K562 (cell line): ENCODE measurements around the gene SPARC. TPM values are rescaled to one million over a fixed set of nuclear protein-coding genes. Genes with fewer than 3 reads are reported as not detected.
A peak's percentile ranks its signal among the peaks of the same experiment; 100 is the strongest.

ENCODE experiments used
- ATAC-seq: fragments of 200-7000 bp; cut with Tn5 transposase; 3 replicates; pipeline ENCODE4 v1.9.1; 2020; ENCODE audit warnings: moderate library complexity
- BruUV-seq: library from RNA; stranded (reverse); fragments of 400-500 nt; replicated peaks from 2 replicates; lab custom pipeline; 2021; lab: Mats Ljungman, UMichigan
- CTCF ChIA-PET: fragments of 300-600 bp; formaldehyde crosslinking; extraction: SDS; loops from one replicate; lab custom pipeline; 2021; ENCODE audit warnings: low intra/inter-chr PET ratio; lab: Yijun Ruan, JAX
- POLR2A ChIA-PET: fragments of 300-600, 350-650 bp; sonication (Branson Sonifier 250); formaldehyde crosslinking; extraction: SDS; loops from one replicate; lab custom pipeline; 2021; ENCODE audit warnings: antibody characterized with exemption, inconsistent platforms; lab: Yijun Ruan, JAX
- DNase-seq, 4 experiments: peaks; one replicate each; pipeline versions ENCODE4 v3.0.0 to v3.0.0-alpha.2; 2011 to 2018; ENCODE audit warnings: low spot score in 3 of 4, mixed read lengths in 3 of 4; ENCODE audit errors: extremely low read depth in 1 of 4
- FAIRE-seq: peaks from 2 replicates; lab custom pipeline; 2011; peaks lifted over from hg19 to GRCh38; lab: Jason Lieb, UNC
- H2AFZ ChIP-seq: 2 replicates; pipeline ENCODE4 v1.6.0; 2011; ENCODE audit warnings: low read depth, low read length, control low read depth, inconsistent platforms
- H3K27ac ChIP-seq: fragments of 200-600 bp; 3 replicates; pipeline ENCODE4 v1.8.0; 2011; ENCODE audit warnings: low read depth, mild to moderate bottlenecking, control low read depth, inconsistent platforms, low read length, moderate library complexity, mixed read lengths; ENCODE audit errors: extremely low read depth
- H3K27me3 ChIP-seq, 2 experiments: fragments of 300-600 bp in 1 of 2; 2 replicates in 1 of 2; 3 replicates in 1 of 2; pipeline versions ENCODE4 v1.6.0 to v1.8.0; 2011; ENCODE audit warnings: inconsistent platforms in 2 of 2, low read length in 2 of 2, mild to moderate bottlenecking in 1 of 2, mixed read lengths in 1 of 2, moderate library complexity in 1 of 2; ENCODE audit not compliant: control insufficient read depth in 2 of 2, insufficient read depth in 2 of 2
- H3K36me3 ChIP-seq: fragments of 300-600 bp; 3 replicates; pipeline ENCODE4 v1.8.0; 2011; ENCODE audit warnings: mild to moderate bottlenecking, low read length, inconsistent platforms; ENCODE audit not compliant: control insufficient read depth, insufficient read depth
- H3K4me1 ChIP-seq, 2 experiments: fragments of 200-600 bp in 1 of 2; replicated peaks in 1 of 2; 2 replicates in 1 of 2; 3 replicates in 1 of 2; pipeline versions ENCODE4 v1.5.1 to v1.8.0; 2011; ENCODE audit warnings: inconsistent platforms in 2 of 2, low read length in 2 of 2, mild to moderate bottlenecking in 1 of 2, mixed read lengths in 1 of 2, moderate library complexity in 1 of 2; ENCODE audit not compliant: control insufficient read depth in 2 of 2, insufficient read depth in 2 of 2
- H3K4me2 ChIP-seq: 2 replicates; pipeline ENCODE4 v1.6.1; 2011; ENCODE audit warnings: low read length, control low read depth, inconsistent platforms, mixed read lengths; ENCODE audit not compliant: insufficient read depth
- H3K4me3 ChIP-seq: fragments of 200-600 bp; sonication (generic), shearing (Covaris generic); 2 replicates; pipeline ENCODE4 v1.5.1; 2016; ENCODE audit warnings: control low read depth, inconsistent platforms
- H3K79me2 ChIP-seq: fragments of 200-600 bp; 3 replicates; pipeline ENCODE4 v1.8.0; 2011; ENCODE audit warnings: low read length, inconsistent platforms; ENCODE audit not compliant: control insufficient read depth, insufficient read depth
- H3K9ac ChIP-seq, 2 experiments: 2 replicates each; pipeline versions ENCODE4 v1.6.0 to v1.6.1; 2011; ENCODE audit warnings: low read depth in 2 of 2, low read length in 2 of 2, control low read depth in 1 of 2, inconsistent platforms in 1 of 2, mild to moderate bottlenecking in 1 of 2, mixed read lengths in 1 of 2; ENCODE audit not compliant: insufficient read depth in 1 of 2
- H3K9me1 ChIP-seq: one replicate; pipeline ENCODE4 v1.6.0; 2011; ENCODE audit warnings: inconsistent platforms, mild to moderate bottlenecking, low read length, moderate library complexity; ENCODE audit not compliant: control insufficient read depth, insufficient read depth
- H3K9me3 ChIP-seq: replicated peaks from 2 replicates; pipeline ENCODE4 v1.5.1; 2011; ENCODE audit warnings: low read depth, low read length, inconsistent platforms; ENCODE audit not compliant: control insufficient read depth, insufficient read depth
- H4K20me1 ChIP-seq: replicated peaks from 2 replicates; pipeline ENCODE4 v1.6.1; 2011; ENCODE audit warnings: low read length, inconsistent platforms, mixed read lengths; ENCODE audit not compliant: control insufficient read depth, insufficient read depth
- ASH1L ChIP-seq: fragments of 450-650 bp; IDR thresholded peaks from 2 replicates; pipeline ENCODE4 v1.6.1; 2018; ENCODE audit warnings: borderline replicate concordance, mild to moderate bottlenecking, low read depth; ENCODE audit not compliant: partially characterized antibody
- BCOR ChIP-seq: fragments of 450-650 bp; IDR thresholded peaks from 2 replicates; pipeline ENCODE4 v1.6.1; 2016
- EHMT2 ChIP-seq: fragments of 450-650 bp; IDR thresholded peaks from 2 replicates; pipeline ENCODE4 v1.6.1; 2018; ENCODE audit warnings: antibody characterized with exemption
- GATA2 ChIP-seq: sonication (generic); formaldehyde crosslinking; IDR thresholded peaks from 2 replicates; pipeline ENCODE4 v1.4.0; 2020; ENCODE audit warnings: mild to moderate bottlenecking, missing genetic modification reagents
- KAT2B ChIP-seq: IDR thresholded peaks from one replicate; pipeline ENCODE4 v1.6.1; 2012; ENCODE audit warnings: low read depth, mild to moderate bottlenecking, control low read depth, inconsistent platforms, low read length, moderate library complexity
- KLF10 ChIP-seq: fragments of 250-450 bp; sonication (Bioruptor Pico); IDR thresholded peaks from 2 replicates; pipeline ENCODE4 v1.6.1; 2021; ENCODE audit warnings: matching md5 sums
- RBM25 ChIP-seq: fragments of 200-400 bp; formaldehyde crosslinking; IDR thresholded peaks from 2 replicates; pipeline ENCODE4 v1.6.1; 2018; ENCODE audit warnings: low read length, low read depth, moderate library complexity; ENCODE audit not compliant: severe bottlenecking
- SP1 ChIP-seq: sonication (generic); formaldehyde crosslinking; IDR thresholded peaks from 2 replicates; pipeline ENCODE4 v1.8.1; 2022; ENCODE audit warnings: mild to moderate bottlenecking, missing genetic modification reagents
- TAF15 ChIP-seq: fragments of 200-400 bp; formaldehyde crosslinking; IDR thresholded peaks from 2 replicates; pipeline ENCODE4 v1.6.1; 2017; ENCODE audit warnings: mild to moderate bottlenecking, low read depth, low read length, moderate library complexity
- ZNF280B ChIP-seq: fragments of 250-450 bp; sonication (Bioruptor Pico); IDR thresholded peaks from 2 replicates; pipeline ENCODE4 v1.5.1; 2021; ENCODE audit warnings: mild to moderate bottlenecking
- ZNF77 ChIP-seq: fragments of 250-450 bp; sonication (Bioruptor Pico); IDR thresholded peaks from 2 replicates; pipeline ENCODE4 v1.5.0; 2020
- WGBS: fragments of 100-300 bp; shearing (Covaris generic); methylation state at CpG from one replicate; pipeline ENCODE4 v1.1.6; 2016; ENCODE audit warnings: low coverage, mixed read lengths; ENCODE audit not compliant: insufficient coverage; ENCODE audit errors: missing lambda C conversion rate; 5-methylcytosine and 5-hydroxymethylcytosine counted together
- in situ Hi-C: fragments of 300-500 bp; cut with MboI; formaldehyde crosslinking; loops from 4 replicates; pipeline ENCODE4 v1.15.0; 2018; ENCODE audit warnings: inconsistent platforms, mixed read lengths
- intact Hi-C: fragments of 100-400 bp; cut with micrococcal nuclease; formaldehyde crosslinking; loops from 2 replicates; pipeline ENCODE4 v1.14.2; 2022
- polyA plus RNA-seq, 8 experiments: library from polyadenylated mRNA; depleted of rRNA in 4 of 8; stranded (reverse) in 5 of 8; unstranded in 3 of 8; fragments of >200 nt; fragmentation: Nextera tagmentation in 2 of 8; fragmentation: Illumina TruSeq in 1 of 8; extraction: Ambion mirVana in 2 of 8; extraction: Trizol in 1 of 8; gene quantifications; 2 replicates each; pipeline versions ENCODE4 v1.2.1 to v1.2.3, GENCODE V29; 2011 to 2014; ENCODE audit warnings: inconsistent platforms in 1 of 8, missing spikeins in 1 of 8
- total RNA-seq, 7 experiments: library from RNA; depleted of rRNA in 6 of 7; stranded (reverse); fragments of >200 nt in 6 of 7; fragmentation: Illumina TruSeq in 2 of 7; extraction: Trizol in 2 of 7; gene quantifications; 2 replicates each; pipeline versions ENCODE4 v1.2.1 to v1.2.3, GENCODE V29; 2011 to 2021; ENCODE audit warnings: low replicate concordance in 1 of 7

The SPARC gene
- total and polyA plus RNA-seq, 9 of the 15 experiments (the other 6 are each of a cell fraction or from before 2014, with no cell fraction given) = 6.1 to 35.6 (median 12.2) TPM

DNA sequence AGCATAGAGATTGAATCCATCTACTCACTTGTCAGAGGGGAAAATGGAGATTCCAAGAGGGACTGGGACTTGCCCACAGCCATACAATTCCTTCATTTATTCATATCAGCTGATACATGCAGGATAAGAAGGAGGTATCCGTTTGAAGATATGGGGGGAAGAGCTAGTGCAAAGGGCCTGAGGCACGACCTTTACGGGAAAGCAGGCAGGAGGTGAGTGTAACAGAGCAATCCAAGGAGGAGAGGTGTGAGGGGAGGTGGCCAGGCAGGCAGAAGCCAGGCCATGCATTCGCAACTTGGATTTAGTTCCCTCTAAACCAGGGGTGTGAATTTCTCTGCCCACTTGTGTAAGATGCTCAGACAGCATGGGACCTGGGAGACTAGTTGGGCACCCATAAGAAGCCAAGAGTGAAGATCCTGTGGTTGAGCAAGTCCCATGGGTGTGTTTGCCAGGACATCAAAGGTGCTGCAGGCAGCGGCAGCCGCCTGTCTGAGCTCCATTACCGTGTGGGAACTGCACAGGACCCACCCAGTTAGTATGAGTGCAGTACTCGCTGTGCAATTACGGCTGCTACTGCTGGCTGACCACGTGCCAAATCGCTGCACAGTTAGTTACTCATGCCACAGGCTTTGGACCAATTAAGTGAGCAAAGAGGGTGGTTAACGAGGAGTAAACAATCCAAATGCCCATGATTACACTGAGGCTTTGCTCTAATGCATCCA, 64.2 kb downstream of the SPARC start:
- DNase-seq (no peak), ATAC-seq (no peak), FAIRE-seq (no peak)
- no peaks in the 10 kb centered on the region for H3K9me3 ChIP-seq
- H4K20me1 ChIP-seq = no peaks in the 10 kb centered on the region; the same call in 1 of the 2 replicates
- intact Hi-C loops = no loop called here
- H2AFZ ChIP-seq = no peak overlapping the region
- no peaks in the 10 kb centered on the region for H3K36me3 ChIP-seq
- in situ Hi-C loops = no loop called here
- no peak overlapping the region for H3K27ac ChIP-seq
- no peak overlapping the region for H3K4me3 ChIP-seq
- CTCF ChIA-PET = no interaction called here
- 2% methylated on average over 12 of the region's 12 CpGs for WGBS
- no peaks in the 10 kb centered on the region for H3K4me1 ChIP-seq
- peaks cover 8 to 32% of the 10 kb centered on the region in 2 experiments; a peak in 4 of 5 replicates for H3K27me3 ChIP-seq
- no TSS peak for BruUV-seq
- H3K9me1 ChIP-seq = peaks cover 2% of the 10 kb centered on the region
- peak; percentile 3 for TF ChIP-seq RBM25
- TF ChIP-seq TAF15 = no peak
- no peak overlapping the region for H3K4me2 ChIP-seq
- no peaks in the 10 kb centered on the region for H3K79me2 ChIP-seq
- no peak overlapping the region for H3K9ac ChIP-seq
- POLR2A ChIA-PET = no interaction called here

GRCh38 chr5:151620461-151620840, 66.3 kb downstream of the SPARC start:
- in situ Hi-C loops = no loop called here
- CTCF ChIA-PET = no interaction called here
- Histone ChIP-seq H3K9me1 (no peaks in the 10 kb centered on the region), H3K9me3 (no peaks in the 10 kb centered on the region), H3K4me1 (no peaks in the 10 kb centered on the region), H3K27me3 (peaks cover 6 to 35% of the 10 kb centered on the region in 2 experiments; a peak in 4 of 5 replicates), H2AFZ (no peak overlapping the region), H3K79me2 (no peaks in the 10 kb centered on the region), H3K27ac (no peak overlapping the region), H4K20me1 (no peaks in the 10 kb centered on the region; the same call in 1 of the 2 replicates), H3K4me2 (no peak overlapping the region), H3K4me3 (no peak overlapping the region), H3K9ac (no peak overlapping the region), H3K36me3 (no peaks in the 10 kb centered on the region)
- no TSS peak for BruUV-seq
- POLR2A ChIA-PET = no interaction called here
- DNase-seq (no peak), ATAC-seq (no peak), FAIRE-seq (no peak)
- intact Hi-C loops = no loop called here
- 0% methylated on average over 6 of the region's 6 CpGs for WGBS
- TF ChIP-seq BCOR (no peak), GATA2 (CRISPR knock-in tag) (no peak), KAT2B (no peak), ZNF280B (no peak), ASH1L (no peak), ZNF77 (no peak), EHMT2 (no peak), SP1 (no peak), KLF10 (CRISPR knock-in tag) (no peak)
